ENCODE data around the gene SPAST.
"Not testable (repeated sequence)": the region's sequence is repeated elsewhere in the genome, so short reads cannot be mapped to it uniquely, and the experiment has no call there.

SPAST gene

GRCh38 chr2:32063310-32064020 lies at the start of gene SPAST:
Gene SPAST (plus strand): TSS chr2:32063556. CDS start chr2:32063832, 276 bp downstream.
- peak; percentile 83 for DNase-seq (ENCODE audit: low read depth)

GRCh38 chr2:32018789-32019482 lies 44.4 kb upstream of the SPAST start:
- DNase-seq (ENCODE audit: low read depth) = not testable (repeated sequence)

GRCh38 chr2:32034198-32034887 lies 29.0 kb upstream of the SPAST start:
- DNase-seq (ENCODE audit: low read depth) = not testable (repeated sequence)

- DNase-seq (ENCODE audit: low read depth) = peak; percentile 60
Observed at GRCh38 chr2:32039447-32040219, 23.7 kb upstream of the SPAST start, which contains the start of gene DPY30. Gene DPY30 (minus strand): TSS chr2:32039805. CDS start chr2:32039456, 349 bp downstream.

GRCh38 chr2:32043561-32043960 lies 19.8 kb upstream of the SPAST start:
- no peak for DNase-seq (ENCODE audit: low read depth)

- no peak for DNase-seq (ENCODE audit: low read depth)
Observed at GRCh38 chr2:32051836-32052439, 11.4 kb upstream of the SPAST start.

- not testable (repeated sequence) for DNase-seq (ENCODE audit: low read depth)
Observed at GRCh38 chr2:32054583-32054982, 8.8 kb upstream of the SPAST start.

GRCh38 chr2:32058130-32058529 lies 5.2 kb upstream of the SPAST start:
- DNase-seq (ENCODE audit: low read depth) = no peak

GRCh38 chr2:32060266-32060665 lies 3.1 kb upstream of the SPAST start:
- no peak for DNase-seq (ENCODE audit: low read depth)

GRCh38 chr2:32061430-32061829 lies 1.9 kb upstream of the SPAST start:
- no peak for DNase-seq (ENCODE audit: low read depth)

- no peak for DNase-seq (ENCODE audit: low read depth)
Observed at GRCh38 chr2:32061973-32062861, 1.1 kb upstream of the SPAST start.

GRCh38 chr2:32064021-32064601 lies 755 bp downstream of the SPAST start:
- DNase-seq (ENCODE audit: low read depth) = no peak

GRCh38 chr2:32064713-32065112 lies 1.4 kb downstream of the SPAST start:
- DNase-seq (ENCODE audit: low read depth) = no peak

- no peak for DNase-seq (ENCODE audit: low read depth)
Observed at GRCh38 chr2:32067549-32067948, 4.2 kb downstream of the SPAST start.

GRCh38 chr2:32074134-32074506 lies 10.8 kb downstream of the SPAST start:
- no peak for DNase-seq (ENCODE audit: low read depth)

- DNase-seq (ENCODE audit: low read depth) = no peak
Observed at GRCh38 chr2:32095671-32096070, 32.3 kb downstream of the SPAST start.

GRCh38 chr2:32108111-32108510 lies 44.8 kb downstream of the SPAST start:
- no peak for DNase-seq (ENCODE audit: low read depth)

- no peak for DNase-seq (ENCODE audit: low read depth)
Observed at GRCh38 chr2:32118055-32118454, 54.7 kb downstream of the SPAST start.

- no peak for DNase-seq (ENCODE audit: low read depth)
Observed at GRCh38 chr2:32119161-32119560, 55.8 kb downstream of the SPAST start.

GRCh38 chr2:32124660-32125059 lies 61.3 kb downstream of the SPAST start:
- no peak for DNase-seq (ENCODE audit: low read depth)

Data from HS-5 (cell line).